HG03159 (cell line): Measurements from ENCODE around the gene NEK3.
"Not testable (repeated sequence)": the region's sequence is repeated elsewhere in the genome, so short reads cannot be mapped to it uniquely, and the experiment has no call there.

Source experiments
- ATAC-seq: cut with Tn5 transposase; IDR thresholded peaks from one replicate; pipeline ENCODE4 v1.9.1; 2021; ENCODE audit warnings: mild to moderate bottlenecking, moderate library complexity; ENCODE audit not compliant: unreplicated experiment

NEK3 gene

GRCh38 chr13:52125547-52125946 is 33.9 kb downstream of the NEK3 start:
- no peak for ATAC-seq

- ATAC-seq, result no peak
Observed at GRCh38 chr13:52118595-52118994, 40.8 kb downstream of the NEK3 start.

GRCh38 chr13:52118095-52118494 is 41.3 kb downstream of the NEK3 start:
- no peak for ATAC-seq

GRCh38 chr13:52112591-52112990 is 46.8 kb downstream of the NEK3 start:
- ATAC-seq, result no peak

- ATAC-seq, result no peak
Observed at GRCh38 chr13:52109116-52109670, 50.2 kb downstream of the NEK3 start.

- ATAC-seq, result no peak
Observed at GRCh38 chr13:52105841-52106240, 53.6 kb downstream of the NEK3 start.

GRCh38 chr13:52104624-52105023 is 54.8 kb downstream of the NEK3 start:
- no peak for ATAC-seq

GRCh38 chr13:52103386-52103785 is 56.0 kb downstream of the NEK3 start:
- ATAC-seq, result no peak

- not testable (repeated sequence) for ATAC-seq
Observed at GRCh38 chr13:52102423-52102822, 57.0 kb downstream of the NEK3 start.

- no peak for ATAC-seq
Observed at GRCh38 chr13:52097197-52097596, 62.2 kb downstream of the NEK3 start.

GRCh38 chr13:52096748-52097147 is 62.6 kb downstream of the NEK3 start:
- ATAC-seq, result no peak

GRCh38 chr13:52096062-52096461 is 63.3 kb downstream of the NEK3 start:
- no peak for ATAC-seq

GRCh38 chr13:52092087-52092486 is 67.3 kb downstream of the NEK3 start:
- no peak for ATAC-seq

- ATAC-seq, result no peak
Observed at GRCh38 chr13:52091473-52091872, 67.9 kb downstream of the NEK3 start.

- no peak for ATAC-seq
Observed at GRCh38 chr13:52085421-52085820, 74.0 kb downstream of the NEK3 start.

GRCh38 chr13:52084981-52085380 is 74.4 kb downstream of the NEK3 start:
- ATAC-seq, result not testable (repeated sequence)
